B cell (primary cell): ENCODE measurements around the gene PUS7. TPM values are rescaled to one million over a fixed set of nuclear protein-coding genes. Genes with fewer than 3 reads are reported as not detected.
A peak's percentile ranks its signal among the peaks of the same experiment; 100 is the strongest.

Experiments
- ATAC-seq: fragments of 200-7000 bp; cut with Tn5 transposase; one replicate; pipeline ENCODE4 v1.10.0; 2021; ENCODE audit warnings: low read depth, mild to moderate bottlenecking, moderate number of reproducible peaks, moderate library complexity
- CTCF ChIA-PET: fragments of 350-600 bp; sonication (Branson Sonifier 250); formaldehyde crosslinking; loops from one replicate; lab custom pipeline; 2021; ENCODE audit warnings: antibody characterized with exemption, inconsistent platforms; lab: Charles Lee
- POLR2A ChIA-PET: fragments of 350-600 bp; sonication (Branson Sonifier 250); formaldehyde crosslinking; loops from one replicate; lab custom pipeline; 2021; ENCODE audit warnings: antibody characterized with exemption; lab: Charles Lee
- DNase-seq: peaks from one replicate; pipeline ENCODE4 v3.0.0; 2013
- H2AFZ ChIP-seq: 2 replicates; pipeline ENCODE4 v1.6.1; 2012; ENCODE audit warnings: mild to moderate bottlenecking, low read depth, low read length; ENCODE audit not compliant: insufficient read depth, poor library complexity, severe bottlenecking
- H3K27ac ChIP-seq, 2 donors: 1 replicate in 1 of 2; 2 replicates in 1 of 2; pipeline ENCODE4 v1.5.1; 2012 to 2013; ENCODE audit warnings: low read length in 2 of 2, mild to moderate bottlenecking in 2 of 2, moderate library complexity in 1 of 2
- H3K27me3 ChIP-seq, 4 experiments: fragments of 200-600 bp in 1 of 4; sonication (generic) in 1 of 4; replicated peaks in 1 of 4; 1 replicate in 2 of 4; 2 replicates in 2 of 4; pipeline versions ENCODE4 v1.6.1 to v1.7.0; 2013 to 2016; ENCODE audit warnings: low read length in 3 of 4, mild to moderate bottlenecking in 2 of 4, mixed read lengths in 1 of 4, moderate library complexity in 1 of 4; ENCODE audit not compliant: insufficient read depth in 4 of 4, control insufficient read depth in 3 of 4; ENCODE audit errors: control extremely low read depth in 1 of 4
- H3K36me3 ChIP-seq, 2 experiments: replicated peaks in 1 of 2; 1 replicate in 1 of 2; 2 replicates in 1 of 2; pipeline versions ENCODE4 v1.6.1 to v1.7.1; 2013; ENCODE audit warnings: low read length in 1 of 2; ENCODE audit not compliant: insufficient read depth in 2 of 2, control insufficient read depth in 1 of 2; ENCODE audit errors: control extremely low read depth in 1 of 2, extremely low read depth in 1 of 2
- H3K4me1 ChIP-seq, 2 donors: fragments of 200-600 bp in 1 of 2; sonication (generic) in 1 of 2; 1 replicate in 1 of 2; 2 replicates in 1 of 2; pipeline versions ENCODE4 v1.5.1 to v1.6.1; 2013 to 2017; ENCODE audit warnings: low read length in 2 of 2; ENCODE audit not compliant: control insufficient read depth in 2 of 2, insufficient read depth in 2 of 2
- H3K4me2 ChIP-seq: replicated peaks from 2 replicates; pipeline ENCODE3; 2012; ENCODE audit warnings: mild to moderate bottlenecking, low read depth, low read length; ENCODE audit not compliant: poor library complexity, severe bottlenecking
- H3K4me3 ChIP-seq, 5 experiments: fragments of 200-600 bp in 1 of 5; sonication (generic) in 1 of 5; 1 replicate in 3 of 5; 2 replicates in 2 of 5; pipeline versions ENCODE4 v1.5.1 to v1.7.0; 2011 to 2016; ENCODE audit warnings: low read length in 4 of 5, mild to moderate bottlenecking in 4 of 5, low read depth in 2 of 5, control low read depth in 1 of 5, moderate library complexity in 1 of 5; ENCODE audit not compliant: insufficient read depth in 1 of 5; ENCODE audit errors: control extremely low read depth in 1 of 5, extremely low read depth in 1 of 5
- H3K79me2 ChIP-seq: fragments of 200-600 bp; sonication (generic); one replicate; pipeline ENCODE4 v1.6.0; 2016; ENCODE audit warnings: low read length; ENCODE audit not compliant: control insufficient read depth, insufficient read depth
- H3K9ac ChIP-seq: fragments of 200-600 bp; sonication (generic); 2 replicates; pipeline ENCODE4 v1.6.1; 2017; ENCODE audit warnings: mild to moderate bottlenecking, low read length, moderate library complexity
- H3K9me3 ChIP-seq, 3 donors: one replicate each; pipeline versions ENCODE4 v1.6.1 to v1.7.1; 2013; ENCODE audit warnings: low read length in 2 of 3; ENCODE audit not compliant: control insufficient read depth in 2 of 3, insufficient read depth in 1 of 3; ENCODE audit errors: control extremely low read depth in 1 of 3
- H4K20me1 ChIP-seq: 2 replicates; pipeline ENCODE4 v1.6.0; 2012; ENCODE audit warnings: mild to moderate bottlenecking, low read length; ENCODE audit not compliant: insufficient read depth, control insufficient read depth, poor library complexity, severe bottlenecking
- H3K27ac Mint-ChIP-seq: one replicate; pipeline ENCODE4 v1.8.0; 2021; ENCODE audit warnings: mixed read lengths
- H3K27me3 Mint-ChIP-seq: one replicate; pipeline ENCODE4 v1.8.0; 2021; ENCODE audit warnings: mixed read lengths
- H3K4me1 Mint-ChIP-seq: one replicate; pipeline ENCODE4 v1.8.0; 2021; ENCODE audit warnings: mixed read lengths
- H3K4me3 Mint-ChIP-seq: one replicate; pipeline ENCODE4 v1.8.0; 2021; ENCODE audit warnings: mixed read lengths
- H3K9me3 Mint-ChIP-seq: one replicate; pipeline ENCODE4 v1.8.0; 2022; ENCODE audit warnings: mixed read lengths; ENCODE audit not compliant: insufficient read depth
- CTCF ChIP-seq: fragments of 200-600 bp; IDR thresholded peaks from one replicate; pipeline ENCODE4 v1.8.0; 2022; ENCODE audit warnings: antibody characterized with exemption, mild to moderate bottlenecking
- EZH2 ChIP-seq: IDR thresholded peaks from 2 replicates; pipeline ENCODE4 v1.6.1; 2012; ENCODE audit warnings: borderline replicate concordance, low read depth, mild to moderate bottlenecking, moderate library complexity, low read length; ENCODE audit not compliant: insufficient read depth, poor library complexity, severe bottlenecking
- whole genome bisulfite sequencing: methylation state at CpG from one replicate; pipeline ENCODE4 v1.1.5; 2013; ENCODE audit warnings: missing lambda C conversion rate; ENCODE audit not compliant: insufficient coverage; 5-methylcytosine and 5-hydroxymethylcytosine counted together
- intact Hi-C: fragments of 100-400 bp; cut with micrococcal nuclease; formaldehyde crosslinking; loops from one replicate; pipeline ENCODE4 v1.10.0; 2022
- polyA plus RNA-seq: library from polyadenylated mRNA; depleted of rRNA; stranded (reverse); fragments of >200 nt; gene quantifications from 2 replicates; pipeline ENCODE4 v1.2.3, GENCODE V29; 2012
- total RNA-seq, 2 donors: library from RNA; stranded (reverse); fragments of 120-200 nt in 1 of 2; gene quantifications; 1 replicate in 1 of 2; 2 replicates in 1 of 2; pipeline versions ENCODE4 v1.2.3 to v1.2.4, GENCODE V29; 2013 to 2022

Gene PUS7
- total and polyA plus RNA-seq, 2 donors (not counting 1 experiment from before 2014, with no cell fraction given) = 2.0 to 7.7 TPM

- intact Hi-C loops = loop anchor here (1.0 to 5.0 kb wide), 5 partner anchors 58 to 508 kb away; no protein-coding TSS in a partner anchor
- CTCF ChIA-PET = interaction anchor here (0.6 to 3.8 kb wide), 53 partner anchors 9 to 521 kb away, joined by 3 to 22 read pairs (median 3); no protein-coding TSS in a partner anchor
- Histone ChIP-seq H3K4me3 (no peak overlapping the region), H3K4me2 (no peak overlapping the region), H3K27ac (no peak overlapping the region), H4K20me1 (no peaks in the 10 kb centered on the region), H3K79me2 (no peaks in the 10 kb centered on the region), H2AFZ (peak overlapping the region; percentile 22), H3K9ac (no peak overlapping the region), H3K9me3 (no peaks in the 10 kb centered on the region), H3K4me1 (no peaks in the 10 kb centered on the region), H3K27me3 (no peaks in the 10 kb centered on the region), H3K36me3 (no peaks in the 10 kb centered on the region)
- ATAC-seq = peak; percentile 67
- H3K27me3 Mint-ChIP-seq = no peaks in the 10 kb centered on the region
- peak; percentile 68 for DNase-seq
- peaks cover 8% of the 10 kb centered on the region for H3K4me1 Mint-ChIP-seq
- H3K9me3 Mint-ChIP-seq = no peaks in the 10 kb centered on the region
- no peak overlapping the region for H3K4me3 Mint-ChIP-seq
- H3K27ac Mint-ChIP-seq = peak overlapping the region; percentile 17
- POLR2A ChIA-PET = no interaction called here
- WGBS = no CpG with 5 or more reads among the region's 4 CpGs
- peak; percentile 70 for TF ChIP-seq CTCF
- no peak for TF ChIP-seq EZH2
Measured at GRCh38 chr7:105429746-105430612, 92.1 kb downstream of the PUS7 start.
